Muscle of back (tissue), 11 donors: ENCODE data around the gene GJD4. TPM values are rescaled to one million over a fixed set of nuclear protein-coding genes. Genes with fewer than 3 reads are reported as not detected.

ENCODE experiments used
- DNase-seq, 3 donors: peaks; one replicate each; pipeline versions ENCODE4 v3.0.0 to v3.0.0-alpha.2; 2013
- polyA plus RNA-seq, 10 donors: library from polyadenylated mRNA; unstranded; fragments of 120-200 nt; gene quantifications; one replicate each; pipeline ENCODE4 v1.2.1, GENCODE V29; 2013; ENCODE audit not compliant: insufficient read length in 10 of 10

The GJD4 gene
- polyA plus RNA-seq, 10 donors = 1.6 to 7.3 (median 2.8) TPM; not detected in 1

GRCh38 chr10:35577926-35578617 lies 27.1 kb upstream of the GJD4 start:
- peak in 1 of 3 donors; percentile 58 for DNase-seq

- no peak for DNase-seq
Measured at GRCh38 chr10:35578618-35578956, 26.6 kb upstream of the GJD4 start.

GRCh38 chr10:35579116-35579515 lies 26.0 kb upstream of the GJD4 start:
- peak in 1 of 3 donors; percentile 34 for DNase-seq

- DNase-seq = peak in 2 of 3 donors; percentile 52 to 57
Measured at GRCh38 chr10:35579726-35580422, 25.3 kb upstream of the GJD4 start.

- no peak for DNase-seq
Measured at GRCh38 chr10:35580423-35580770, 24.7 kb upstream of the GJD4 start.

GRCh38 chr10:35581655-35582054 lies 23.5 kb upstream of the GJD4 start:
- no peak for DNase-seq

GRCh38 chr10:35584946-35585345 lies 20.2 kb upstream of the GJD4 start:
- DNase-seq = no peak

- no peak for DNase-seq
Measured at GRCh38 chr10:35585356-35585755, 19.8 kb upstream of the GJD4 start.

- no peak for DNase-seq
Measured at GRCh38 chr10:35585903-35586535, 19.1 kb upstream of the GJD4 start.

- no peak for DNase-seq
Measured at GRCh38 chr10:35588836-35589235, 16.3 kb upstream of the GJD4 start.

GRCh38 chr10:35592441-35592840 lies 12.7 kb upstream of the GJD4 start:
- DNase-seq = no peak

GRCh38 chr10:35594115-35595079 lies 10.7 kb upstream of the GJD4 start:
- no peak for DNase-seq

- DNase-seq = no peak
Measured at GRCh38 chr10:35595106-35595505, 10.0 kb upstream of the GJD4 start.

GRCh38 chr10:35598379-35598778 lies 6.8 kb upstream of the GJD4 start:
- DNase-seq = no peak

GRCh38 chr10:35600193-35600592 lies 4.9 kb upstream of the GJD4 start:
- no peak for DNase-seq

GRCh38 chr10:35606430-35606829 lies 1.3 kb downstream of the GJD4 start:
- DNase-seq = no peak

- peak in 2 of 3 donors; percentile 9 to 70 for DNase-seq
Measured at GRCh38 chr10:35607475-35608327, 2.6 kb downstream of the GJD4 start.

- DNase-seq = no peak
Measured at GRCh38 chr10:35608328-35608672, 3.2 kb downstream of the GJD4 start.

GRCh38 chr10:35611750-35612149 lies 6.6 kb downstream of the GJD4 start:
- DNase-seq = no peak

GRCh38 chr10:35612385-35613106 lies 7.4 kb downstream of the GJD4 start:
- DNase-seq = peak in 1 of 3 donors; percentile 27

GRCh38 chr10:35613107-35613440 lies 7.9 kb downstream of the GJD4 start:
- no peak for DNase-seq
